HepG2 (cell line): ENCODE measurements around the gene NXT2.

ENCODE experiments used
- POLR2AphosphoS5 ChIP-seq: IDR thresholded peaks from 2 replicates; pipeline ENCODE4 v1.6.1; 2012; ENCODE audit warnings: low read depth, low read length
- SCMH1 ChIP-seq: sonication (generic); formaldehyde crosslinking; IDR thresholded peaks from 2 replicates; pipeline ENCODE4 v1.9.0; 2021; ENCODE audit warnings: missing genetic modification reagents, mild to moderate bottlenecking, borderline replicate concordance
- TF ChIP-seq, protein P1 (sequence below): sonication (generic); formaldehyde crosslinking; IDR thresholded peaks from 2 replicates; pipeline ENCODE4 v1.5.0; 2020; ENCODE audit warnings: mild to moderate bottlenecking, missing genetic modification reagents, moderate library complexity

DNA sequence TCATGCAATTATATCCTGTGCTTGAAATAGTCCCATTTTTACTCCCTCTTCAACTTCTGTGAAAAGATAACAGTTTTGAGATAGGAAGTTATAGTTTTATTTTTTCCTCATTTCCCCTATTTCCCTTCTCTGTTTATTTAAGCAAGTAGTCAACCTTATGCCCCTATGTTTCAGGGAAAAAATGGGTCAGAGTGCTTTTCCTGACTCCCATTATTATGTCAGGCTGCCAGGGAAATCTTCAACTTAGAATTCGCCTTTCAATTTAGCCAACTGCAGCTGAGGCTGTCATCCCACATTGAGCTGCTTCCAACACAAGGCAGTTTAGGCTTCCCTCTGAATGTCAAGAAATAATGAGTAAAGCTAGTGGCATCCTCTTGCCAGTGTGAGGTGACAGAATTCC lies 42.3 kb downstream of the NXT2 start:
- TF ChIP-seq, protein P1, sequence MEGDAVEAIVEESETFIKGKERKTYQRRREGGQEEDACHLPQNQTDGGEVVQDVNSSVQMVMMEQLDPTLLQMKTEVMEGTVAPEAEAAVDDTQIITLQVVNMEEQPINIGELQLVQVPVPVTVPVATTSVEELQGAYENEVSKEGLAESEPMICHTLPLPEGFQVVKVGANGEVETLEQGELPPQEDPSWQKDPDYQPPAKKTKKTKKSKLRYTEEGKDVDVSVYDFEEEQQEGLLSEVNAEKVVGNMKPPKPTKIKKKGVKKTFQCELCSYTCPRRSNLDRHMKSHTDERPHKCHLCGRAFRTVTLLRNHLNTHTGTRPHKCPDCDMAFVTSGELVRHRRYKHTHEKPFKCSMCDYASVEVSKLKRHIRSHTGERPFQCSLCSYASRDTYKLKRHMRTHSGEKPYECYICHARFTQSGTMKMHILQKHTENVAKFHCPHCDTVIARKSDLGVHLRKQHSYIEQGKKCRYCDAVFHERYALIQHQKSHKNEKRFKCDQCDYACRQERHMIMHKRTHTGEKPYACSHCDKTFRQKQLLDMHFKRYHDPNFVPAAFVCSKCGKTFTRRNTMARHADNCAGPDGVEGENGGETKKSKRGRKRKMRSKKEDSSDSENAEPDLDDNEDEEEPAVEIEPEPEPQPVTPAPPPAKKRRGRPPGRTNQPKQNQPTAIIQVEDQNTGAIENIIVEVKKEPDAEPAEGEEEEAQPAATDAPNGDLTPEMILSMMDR (CRISPR knock-in tag), result no peak
- no peak for TF ChIP-seq SCMH1 (CRISPR knock-in tag)
- TF ChIP-seq POLR2AphosphoS5, result no peak
